ENCODE data around the gene PEX14. TPM values are rescaled to one million over a fixed set of nuclear protein-coding genes. Genes with fewer than 3 reads are reported as not detected.

The PEX14 gene
- total and polyA plus RNA-seq, 9 of the 15 experiments (the other 6 are each of a cell fraction or from before 2014, with no cell fraction given): 2.6 to 45.7 (median 22.7) TPM

GRCh38 chr1:10459184-10459583 lies 15.6 kb upstream of the PEX14 start (continued):
- TF ChIP-seq REST (IDR thresholded peaks at IDR 0.05; ENCODE audit: borderline replicate concordance): peak; percentile 44
- TF ChIP-seq REST (CRISPR knock-in tag; IDR thresholded peaks at IDR 0.05; ENCODE audit: low read depth): no peak
- 0 out of 4 replicates have a peak, but pooled peaks of 1 of the 2 experiments have one; percentile 42 for TF ChIP-seq ZMIZ1 (IDR thresholded peaks at IDR 0.05; ENCODE audit: low read depth in 2 of 2, low read length in 2 of 2)
- no peak for TF ChIP-seq ZC3H11A (IDR thresholded peaks at IDR 0.05; ENCODE audit: low read depth, low read length)
- TF ChIP-seq IFI16 (CRISPR knock-in tag; IDR thresholded peaks at IDR 0.05): no peak
- no peak for TF ChIP-seq BDP1 (IDR thresholded peaks at IDR 0.05; ENCODE audit: insufficient read depth, insufficient read length)
- no peak for TF ChIP-seq ZNF79 (CRISPR knock-in tag; IDR thresholded peaks at IDR 0.05; ENCODE audit: low read depth)
- no peak for TF ChIP-seq DDX20 (tag; IDR thresholded peaks at IDR 0.05; ENCODE audit: low read depth)
- no peak for TF ChIP-seq MED1 (CRISPR knock-in tag; IDR thresholded peaks at IDR 0.05; ENCODE audit: borderline replicate concordance)
- no peak for TF ChIP-seq ZNF274 (IDR thresholded peaks at IDR 0.05; ENCODE audit: borderline replicate concordance, low read depth, low read length)
- no peak for TF ChIP-seq CGGBP1 (CRISPR knock-in tag; IDR thresholded peaks at IDR 0.05)
- peak; percentile 92 for TF ChIP-seq SMARCA4 (IDR thresholded peaks at IDR 0.05)
- TF ChIP-seq ETV6 (IDR thresholded peaks at IDR 0.05; ENCODE audit: borderline replicate concordance in 1 of 2, low read depth in 2 of 2, low read length in 1 of 2): no peak
- TF ChIP-seq ETV6 (CRISPR knock-in tag; IDR thresholded peaks at IDR 0.05; ENCODE audit: borderline replicate concordance): no peak
- no peak for TF ChIP-seq NUFIP1 (IDR thresholded peaks at IDR 0.05; ENCODE audit: partially characterized antibody)
